Mononuclear cell (primary cell): Measurements from ENCODE around the gene AP5S1. TPM values are rescaled to one million over a fixed set of nuclear protein-coding genes. Genes with fewer than 3 reads are reported as not detected.

Source experiments
- H3K27me3 ChIP-seq: 2 replicates; pipeline ENCODE4 v1.6.0; 2011; ENCODE audit warnings: low read length, control low read depth; ENCODE audit not compliant: insufficient read depth
- H3K4me1 ChIP-seq: 2 replicates; pipeline ENCODE4 v1.5.1; 2011; ENCODE audit warnings: mild to moderate bottlenecking, low read length, control low read depth; ENCODE audit not compliant: insufficient read depth
- H3K4me3 ChIP-seq: 2 replicates; pipeline ENCODE4 v1.5.1; 2011; ENCODE audit warnings: mild to moderate bottlenecking, low read length, moderate library complexity
- H3K9me3 ChIP-seq: 2 replicates; pipeline ENCODE4 v1.5.1; 2011; ENCODE audit warnings: low read depth, mild to moderate bottlenecking, control low read depth, low read length
- total RNA-seq: library from RNA; depleted of rRNA; stranded (reverse); fragments of >200 nt; gene quantifications from one replicate; pipeline ENCODE4 v1.2.3, GENCODE V29; 2012

AP5S1 gene, protein sequence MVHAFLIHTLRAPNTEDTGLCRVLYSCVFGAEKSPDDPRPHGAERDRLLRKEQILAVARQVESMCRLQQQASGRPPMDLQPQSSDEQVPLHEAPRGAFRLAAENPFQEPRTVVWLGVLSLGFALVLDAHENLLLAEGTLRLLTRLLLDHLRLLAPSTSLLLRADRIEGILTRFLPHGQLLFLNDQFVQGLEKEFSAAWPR
- total RNA-seq, result 3.9 TPM

DNA sequence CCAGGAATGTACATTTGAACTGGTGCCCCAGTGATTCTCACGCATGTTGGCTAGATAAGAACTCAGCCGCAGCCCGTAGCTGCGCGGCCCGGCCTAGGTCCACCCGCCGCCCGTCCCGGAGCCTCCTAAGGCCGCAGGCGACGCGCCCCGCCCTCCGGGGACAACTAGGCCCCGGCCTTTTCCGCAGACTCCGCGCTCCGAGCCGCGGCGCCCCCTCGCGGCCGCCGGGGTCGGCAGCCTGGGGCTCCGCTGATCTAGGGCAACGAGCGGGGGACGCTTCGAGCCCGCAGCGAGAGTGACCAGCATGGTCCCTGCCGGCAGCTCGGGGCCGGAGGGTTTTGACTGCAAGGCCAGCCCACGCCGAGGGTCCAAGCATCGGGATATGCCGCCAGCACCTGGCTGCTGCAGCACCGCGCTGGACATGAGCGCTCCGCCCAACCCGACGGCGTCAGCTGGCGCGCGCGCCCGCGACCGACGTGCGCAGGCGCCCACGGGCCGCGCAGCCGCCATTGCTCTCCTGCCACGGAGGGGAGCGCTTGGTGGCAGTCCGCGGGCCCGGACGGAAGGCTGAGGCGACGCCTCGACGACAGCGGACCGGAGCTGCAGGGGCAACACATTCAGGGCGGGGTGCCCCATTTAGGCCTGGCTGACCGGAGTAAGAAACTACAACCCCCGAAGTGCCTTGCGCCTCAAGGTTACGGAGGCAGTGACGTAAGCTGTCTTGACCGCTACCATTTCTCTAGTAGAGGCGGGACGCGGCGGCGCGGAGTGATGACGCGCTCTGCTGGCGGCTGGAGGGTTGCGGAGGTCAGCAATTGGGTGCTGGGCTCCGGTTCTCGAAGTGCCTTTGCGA is at the start of gene AP5S1:
TSS of gene AP5S1 (plus strand) at position 500 of the 853 bp plus-strand sequence. CDS start 1,571 bp downstream, outside the sequence.
- Histone ChIP-seq H3K27me3 (no peaks in the 10 kb centered on the region), H3K9me3 (no peaks in the 10 kb centered on the region), H3K4me3 (peak within 1 kb of the TSS; percentile 83), H3K4me1 (peaks cover 43% of the 10 kb centered on the region)

DNA sequence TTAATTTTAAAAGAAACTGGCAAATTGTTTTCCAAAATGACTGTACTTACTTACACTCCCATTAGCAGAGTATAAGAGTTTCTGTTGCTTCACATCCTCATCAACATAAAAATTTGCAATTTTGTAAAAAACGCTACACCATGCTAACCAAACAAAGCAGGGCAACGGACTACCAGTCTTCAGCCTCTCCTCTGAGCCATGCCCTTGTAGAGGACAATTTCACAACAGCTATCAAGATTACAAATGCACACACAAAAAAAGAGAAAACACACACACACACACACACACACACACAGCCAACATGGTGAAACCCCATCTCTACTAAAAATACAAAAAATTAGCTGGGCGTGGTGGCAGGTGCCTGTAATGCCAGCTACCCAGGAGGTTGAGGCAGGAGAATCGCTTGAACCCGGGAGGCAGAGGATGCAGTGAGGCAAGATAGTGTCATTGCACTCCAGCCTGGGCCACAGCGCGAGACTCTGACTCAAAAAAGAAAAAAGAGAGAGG is 48.7 kb upstream of the AP5S1 start:
- Histone ChIP-seq H3K4me3 (no peak overlapping the region), H3K27me3 (no peaks in the 10 kb centered on the region), H3K9me3 (no peaks in the 10 kb centered on the region), H3K4me1 (peaks cover 19% of the 10 kb centered on the region)

DNA sequence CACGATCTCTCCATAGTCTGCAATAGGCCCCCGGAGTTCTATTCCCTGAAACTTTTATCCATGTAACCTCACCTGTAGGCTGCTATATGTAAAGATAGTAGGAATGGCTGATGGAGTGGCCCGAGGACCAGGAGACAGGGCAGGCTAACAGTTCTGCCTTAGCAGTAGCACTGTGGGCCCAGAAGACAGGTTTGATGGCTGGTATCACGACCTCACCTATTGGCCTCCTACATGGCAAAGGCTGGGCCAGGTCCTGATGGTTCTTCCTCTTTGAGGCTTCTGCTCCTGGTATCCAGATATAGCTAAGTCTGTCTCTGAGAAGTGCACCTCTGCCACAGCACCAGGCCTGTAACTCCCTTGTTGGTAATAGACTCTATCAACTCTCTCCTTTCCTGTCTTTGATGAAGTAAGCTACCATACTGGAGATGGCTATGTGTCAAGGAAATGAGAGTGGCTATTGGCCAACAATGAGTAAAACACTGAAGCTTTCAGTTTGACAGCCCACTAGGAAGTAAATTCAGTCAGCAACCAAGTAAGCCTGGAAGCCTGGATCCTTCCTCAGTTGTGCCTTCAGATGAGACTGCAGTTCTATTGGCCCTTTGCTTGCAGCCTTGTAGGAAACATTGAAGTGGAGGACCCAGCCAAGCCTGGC is 44.8 kb upstream of the AP5S1 start:
- H3K4me3 ChIP-seq, result no peak overlapping the region
- H3K9me3 ChIP-seq, result no peaks in the 10 kb centered on the region
- peaks cover 14% of the 10 kb centered on the region for H3K27me3 ChIP-seq
- peaks cover 20% of the 10 kb centered on the region for H3K4me1 ChIP-seq

DNA sequence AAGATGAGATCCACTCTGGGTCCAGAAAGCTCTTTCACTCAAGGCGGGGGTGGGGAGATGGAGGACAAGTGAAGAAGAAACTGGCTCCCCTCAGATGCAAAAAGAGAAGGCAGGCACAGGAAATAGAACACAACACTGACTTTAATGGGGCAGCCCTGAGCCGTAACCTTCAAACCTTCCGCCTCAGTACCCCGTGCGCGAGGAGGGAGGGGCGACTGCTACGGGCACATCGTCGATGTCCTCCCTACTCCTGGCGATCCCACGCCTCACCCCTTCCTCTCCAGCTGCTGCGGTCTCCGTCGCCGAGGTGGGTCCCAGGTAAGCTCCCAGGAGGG is 43.0 kb upstream of the AP5S1 start:
- peaks cover 14% of the 10 kb centered on the region for H3K27me3 ChIP-seq
- H3K9me3 ChIP-seq, result no peaks in the 10 kb centered on the region
- peak overlapping the region; percentile 34 for H3K4me3 ChIP-seq
- H3K4me1 ChIP-seq, result peaks cover 31% of the 10 kb centered on the region

DNA sequence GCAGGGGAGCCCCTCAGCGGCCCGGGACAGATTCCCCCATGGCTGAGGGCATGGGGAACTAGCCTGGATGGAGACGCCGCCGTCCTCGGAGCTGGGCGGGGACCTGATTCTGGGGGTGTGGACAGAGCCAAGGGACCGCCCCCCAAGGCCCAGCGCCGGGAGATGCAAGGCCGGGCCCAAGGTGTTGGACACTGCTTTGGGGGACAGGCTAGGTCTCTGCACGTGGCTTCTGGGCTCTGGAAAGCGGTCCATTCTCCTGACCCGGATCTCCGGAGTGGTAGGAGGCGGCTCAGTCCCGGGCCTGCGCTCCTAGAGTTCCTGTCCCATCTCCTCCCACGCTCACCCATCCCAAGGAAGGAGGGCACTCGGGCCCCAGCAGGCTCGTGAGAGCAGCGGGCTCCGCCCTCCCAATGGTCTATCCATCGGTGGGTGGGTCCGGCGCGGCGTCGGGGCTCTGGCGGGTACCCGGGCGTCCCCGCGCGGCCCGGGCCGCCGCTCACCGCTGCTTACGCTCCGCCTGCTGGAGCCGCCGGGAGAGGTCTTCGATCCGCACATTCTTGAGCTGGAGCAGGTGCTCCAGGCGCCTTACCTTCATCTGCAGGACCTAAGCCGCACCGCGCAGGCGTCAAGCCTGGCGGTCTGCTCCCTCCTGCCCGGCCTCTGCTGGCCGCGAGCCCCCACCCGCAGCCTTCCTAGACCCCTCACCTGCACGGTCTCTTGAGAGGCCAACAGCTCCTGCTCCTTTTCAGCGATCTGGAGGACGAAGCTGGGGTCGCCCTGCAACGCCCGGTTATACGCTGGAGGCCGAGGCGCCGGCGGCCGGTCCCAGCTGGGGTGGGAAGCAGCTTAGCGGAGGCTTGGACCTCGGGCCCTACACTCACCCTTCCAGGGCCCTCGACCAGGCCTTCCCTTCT is 42.4 kb upstream of the AP5S1 start:
- H3K4me3 ChIP-seq, result peak overlapping the region; percentile 34
- peaks cover 14% of the 10 kb centered on the region for H3K27me3 ChIP-seq
- peaks cover 31% of the 10 kb centered on the region for H3K4me1 ChIP-seq

DNA sequence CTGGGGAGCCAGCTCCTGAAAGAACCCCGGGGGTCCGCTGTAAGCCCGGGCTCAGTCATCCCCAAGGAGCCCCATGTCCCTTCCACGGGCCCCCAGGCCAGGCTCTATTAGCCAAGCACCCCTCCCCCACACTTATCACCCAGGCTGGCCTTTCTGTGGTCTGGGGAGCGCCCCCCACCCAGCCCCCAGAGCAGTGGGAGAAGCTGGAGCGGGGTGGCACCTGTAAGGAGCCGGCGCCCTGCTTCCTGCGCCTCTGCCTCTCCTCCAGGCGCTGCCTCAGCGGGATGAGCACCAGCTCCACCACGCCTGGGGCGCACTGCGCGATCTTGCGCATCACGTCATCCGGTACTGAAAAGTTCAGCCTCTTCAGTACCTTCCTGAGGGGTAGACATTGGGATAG is 41.4 kb upstream of the AP5S1 start:
- H3K4me1 ChIP-seq, result peaks cover 31% of the 10 kb centered on the region

More for the DNA sequence above, 42.4 kb upstream of the AP5S1 start:
- H3K9me3 ChIP-seq, result no peaks in the 10 kb centered on the region

DNA sequence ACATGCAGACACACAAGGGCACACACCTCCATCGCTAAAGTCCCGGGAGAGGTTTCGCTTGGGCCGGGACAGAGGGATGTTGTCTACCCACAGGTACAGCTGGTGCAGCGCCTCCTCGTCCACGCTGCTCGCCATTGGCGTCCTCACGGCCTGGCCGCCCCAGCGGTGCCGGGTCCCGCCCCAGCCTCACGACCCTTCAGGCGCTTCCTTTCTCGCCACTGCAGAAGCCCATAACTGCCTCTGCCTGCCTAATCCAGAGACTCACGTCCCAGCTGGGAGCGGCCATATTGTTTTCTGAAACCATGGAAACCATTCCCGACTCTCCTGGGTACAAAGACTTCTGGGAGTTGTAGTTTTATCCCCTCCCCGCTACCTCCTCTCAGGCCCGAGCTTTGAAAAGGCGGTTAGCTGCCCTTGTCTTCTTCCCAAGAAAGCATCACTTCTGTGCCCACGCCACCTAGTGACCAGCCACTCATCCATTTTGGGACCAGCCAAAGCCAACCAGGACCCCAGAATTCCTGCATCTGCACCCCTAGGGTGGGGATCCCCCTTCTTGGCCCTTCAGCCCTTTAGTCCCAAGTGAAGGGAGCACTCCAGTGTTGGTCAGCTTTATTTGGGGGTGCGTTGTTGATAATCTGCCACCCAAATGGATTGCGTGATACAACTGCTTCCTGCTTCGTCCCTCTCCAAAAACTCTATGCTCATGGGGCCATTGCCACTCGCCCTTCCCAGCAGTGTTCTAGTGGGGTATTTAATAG is 39.0 kb upstream of the AP5S1 start, which contains the start of gene SPEF1:
TSS of gene SPEF1 (minus strand) at position 296 of the 758 bp plus-strand sequence. CDS start at position 135, 161 bp downstream.
- peaks cover 49% of the 10 kb centered on the region for H3K4me1 ChIP-seq
- H3K27me3 ChIP-seq, result peaks cover 14% of the 10 kb centered on the region
- H3K4me3 ChIP-seq, result no peak within 1 kb of the TSS
- no peaks in the 10 kb centered on the region for H3K9me3 ChIP-seq

More for the DNA sequence above, 41.4 kb upstream of the AP5S1 start:
- Histone ChIP-seq H3K4me3 (no peak overlapping the region), H3K27me3 (peaks cover 14% of the 10 kb centered on the region), H3K9me3 (no peaks in the 10 kb centered on the region)

DNA sequence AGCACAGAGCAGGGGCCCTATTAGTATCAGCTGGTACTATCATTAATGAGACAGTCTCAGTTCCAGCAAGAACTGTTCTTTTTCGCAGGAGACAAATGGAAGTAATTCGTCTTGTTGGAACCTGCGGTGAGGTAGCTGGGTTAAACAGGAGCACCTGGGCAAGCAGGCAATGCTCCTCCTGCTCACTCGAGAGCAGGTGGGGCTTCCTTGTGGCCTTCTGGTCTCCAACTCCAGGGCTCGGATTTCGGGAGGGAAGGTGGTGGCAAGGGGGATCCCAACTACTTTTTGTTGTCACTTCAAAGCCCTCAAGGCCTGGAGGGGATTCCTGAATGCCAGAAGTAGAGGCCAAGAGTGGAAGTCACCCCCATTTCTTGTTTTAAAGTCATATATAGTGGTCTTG is 37.8 kb upstream of the AP5S1 start:
- no peaks in the 10 kb centered on the region for H3K9me3 ChIP-seq
- H3K27me3 ChIP-seq, result peaks cover 14% of the 10 kb centered on the region
- no peak overlapping the region for H3K4me3 ChIP-seq
- peaks cover 48% of the 10 kb centered on the region for H3K4me1 ChIP-seq

DNA sequence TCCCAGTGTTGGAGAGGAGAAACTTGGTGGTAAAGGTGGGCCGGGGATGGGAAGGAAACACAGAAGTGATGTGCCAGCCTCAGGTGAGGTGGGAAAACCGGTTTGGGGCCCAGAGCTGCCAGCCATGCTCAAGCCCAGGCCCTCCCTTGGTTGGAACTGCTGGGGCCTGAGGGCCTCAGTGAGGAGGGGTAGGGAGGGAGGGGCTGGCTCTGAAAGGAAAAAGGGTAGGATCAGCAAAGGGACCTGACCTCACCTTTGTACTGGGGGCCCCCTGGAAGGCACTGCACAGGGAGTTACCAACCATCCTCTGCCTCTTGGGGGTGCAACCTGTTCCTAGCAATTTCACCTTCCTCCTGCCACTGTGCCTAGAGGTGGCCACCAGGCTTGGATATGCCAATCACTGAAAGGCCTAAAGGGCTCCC is 37.3 kb upstream of the AP5S1 start:
- no peak overlapping the region for H3K4me3 ChIP-seq
- H3K4me1 ChIP-seq, result peaks cover 45% of the 10 kb centered on the region
- peaks cover 14% of the 10 kb centered on the region for H3K27me3 ChIP-seq
- no peaks in the 10 kb centered on the region for H3K9me3 ChIP-seq

DNA sequence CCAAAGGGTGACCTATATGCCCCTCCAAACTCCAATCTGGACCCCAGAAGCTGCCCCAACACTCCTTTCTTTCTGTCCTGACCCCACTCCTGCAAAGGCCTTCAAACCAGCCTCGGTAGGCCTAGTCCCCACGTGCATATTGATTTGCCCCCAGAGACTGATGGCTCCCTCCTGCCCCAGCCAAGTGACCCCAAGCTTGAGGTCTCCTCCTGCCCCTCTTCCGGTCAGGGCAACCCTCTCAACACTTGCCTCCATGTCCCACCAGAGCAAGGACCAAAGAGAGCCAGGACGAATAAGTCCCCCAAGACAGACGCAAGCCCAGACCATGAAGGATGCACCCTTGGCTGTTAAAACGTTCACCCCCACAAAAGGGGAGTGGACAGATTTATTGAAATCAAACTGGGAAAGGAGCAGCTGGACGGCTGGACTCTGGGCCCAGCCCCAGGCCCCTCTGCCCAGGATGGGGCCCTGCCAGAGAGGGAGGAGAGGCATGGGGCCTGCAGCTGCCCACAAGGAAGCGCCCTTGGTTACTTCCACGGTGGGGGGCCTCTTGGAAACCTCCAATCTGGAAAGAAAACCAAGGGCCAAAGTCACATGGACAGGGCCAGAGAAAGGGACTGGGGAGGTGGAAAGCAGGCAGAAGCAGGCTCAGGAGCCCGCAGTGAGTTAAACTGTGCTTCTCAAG is 36.7 kb upstream of the AP5S1 start:
- Histone ChIP-seq H3K4me1 (peaks cover 40% of the 10 kb centered on the region), H3K9me3 (no peaks in the 10 kb centered on the region), H3K4me3 (no peak overlapping the region), H3K27me3 (peaks cover 8% of the 10 kb centered on the region)

DNA sequence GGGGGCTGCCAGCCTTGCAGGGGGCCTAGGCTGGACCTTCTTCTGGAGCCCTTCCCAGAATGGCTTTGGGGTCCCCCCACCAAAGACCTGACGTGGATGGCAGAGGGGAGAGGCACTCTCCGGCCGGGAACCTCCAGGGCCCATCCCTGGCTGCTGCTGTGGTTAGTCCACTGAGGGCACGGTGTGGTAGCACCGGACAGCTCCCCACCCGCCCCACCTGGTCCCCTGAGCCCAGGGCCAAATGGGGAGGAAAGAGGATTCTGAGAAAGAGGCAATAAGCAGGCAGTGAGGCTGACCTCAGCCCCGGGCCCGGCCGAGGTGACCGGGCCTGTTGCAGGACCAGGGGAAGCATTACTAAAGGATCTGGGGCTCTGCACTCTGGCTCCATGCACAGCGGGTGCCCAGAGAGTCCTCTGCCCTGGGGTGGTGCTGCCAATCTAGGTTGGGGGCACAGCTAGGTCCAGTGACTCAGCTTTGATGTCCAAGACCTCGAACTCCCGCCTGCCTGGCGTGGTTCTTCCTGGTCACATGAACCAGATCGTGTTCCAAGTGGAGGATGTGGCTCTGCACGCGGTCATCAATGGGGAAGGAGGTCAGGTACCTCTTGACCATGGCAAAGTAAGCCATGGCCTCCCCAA is 36.0 kb upstream of the AP5S1 start:
- no peaks in the 10 kb centered on the region for H3K9me3 ChIP-seq
- no peak overlapping the region for H3K4me3 ChIP-seq
- peaks cover 1% of the 10 kb centered on the region for H3K27me3 ChIP-seq
- H3K4me1 ChIP-seq, result peaks cover 44% of the 10 kb centered on the region

DNA sequence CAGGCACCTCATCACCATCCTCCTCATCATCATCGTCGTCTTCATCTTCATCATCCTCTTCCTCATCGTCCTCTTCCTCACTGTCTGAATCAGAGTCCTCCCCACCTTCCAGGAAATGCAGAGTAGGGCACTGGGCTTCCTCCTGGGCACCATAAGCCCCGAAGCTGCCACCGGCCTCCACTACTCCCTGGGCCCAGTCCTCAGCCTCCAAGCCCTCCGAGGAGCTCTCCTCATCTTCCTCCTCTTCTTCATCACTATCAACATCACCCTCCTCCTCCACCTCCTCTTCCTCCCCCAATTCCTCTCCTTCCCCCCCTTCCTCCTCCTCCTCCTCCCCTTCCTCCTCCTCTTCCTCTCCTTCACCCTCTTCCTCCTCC is 35.5 kb upstream of the AP5S1 start:
- H3K4me1 ChIP-seq, result peaks cover 44% of the 10 kb centered on the region
- H3K9me3 ChIP-seq, result no peaks in the 10 kb centered on the region
- no peaks in the 10 kb centered on the region for H3K27me3 ChIP-seq
- no peak overlapping the region for H3K4me3 ChIP-seq
